ENCODE data around the gene RAB43. TPM values are rescaled to one million over a fixed set of nuclear protein-coding genes. Genes with fewer than 3 reads are reported as not detected.

RAB43 gene
- polyA plus RNA-seq, 2 of the 4 experiments (the other 2 are of a cell fraction), result 1.6 to 2.9 TPM

DNA sequence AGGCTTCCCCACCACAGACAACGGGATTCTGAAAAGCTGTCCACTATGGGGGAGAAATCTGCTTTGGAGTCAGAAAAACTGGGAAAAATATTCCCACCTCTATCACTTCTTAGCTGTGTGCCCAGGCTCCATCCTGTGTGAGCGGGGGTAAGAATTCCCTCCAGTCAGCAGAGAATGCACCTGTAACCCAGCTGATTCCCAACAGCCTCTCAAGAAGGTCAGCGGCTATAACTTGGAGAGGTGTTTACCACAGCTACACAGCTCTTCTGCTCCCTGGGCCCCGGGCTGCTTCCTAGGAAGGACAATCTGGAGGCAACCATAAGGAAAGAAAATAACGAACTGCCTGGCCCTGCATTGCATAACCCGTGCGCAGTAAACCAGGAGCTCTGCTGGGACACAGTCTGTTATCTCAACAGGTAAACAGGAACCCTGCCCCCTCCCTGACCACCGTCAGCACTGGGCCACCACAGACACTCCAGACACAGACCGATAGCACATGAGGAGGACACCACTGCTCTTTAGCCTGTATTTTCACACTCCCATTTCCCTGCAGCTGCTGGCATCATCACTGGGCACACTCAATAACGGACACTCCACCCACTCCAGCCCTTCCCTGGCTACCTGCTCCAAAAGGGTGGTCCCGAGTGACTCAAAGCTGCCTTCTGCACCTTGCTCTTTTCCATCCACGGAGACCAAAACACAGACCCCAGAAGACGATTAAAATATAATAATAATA lies 2.1 kb downstream of the RAB43 start:
- Histone ChIP-seq H3K4me1 (peaks cover 37% of the 10 kb centered on the region), H3K9me3 (no peaks in the 10 kb centered on the region), H3K4me3 (peak overlapping the region; percentile 61), H3K27ac (peak overlapping the region; percentile 73 to 91; a peak in 4 of 6 replicates), H3K4me2 (peak overlapping the region; percentile 97)
- ChIA-PET POLR2A (no interaction called here), CTCF (interaction anchor here (0.6 to 5.3 kb wide), 5 partner anchors 10 to 255 kb away, joined by 3 to 25 read pairs (median 4); no protein-coding TSS in a partner anchor)
- 82% methylated on average over 13 of the region's 13 CpGs for WGBS (ENCODE audit: missing lambda C conversion rate)
- no peak for FAIRE-seq
- DNase-seq (ENCODE audit: low read depth in 1 of 2, low spot score in 1 of 2), result no peak
- ATAC-seq, result no peak
- TF ChIP-seq E2F6 (IDR thresholded peaks at IDR 0.05; ENCODE audit: borderline replicate concordance, low read depth) (no peak), ZFP36 (IDR thresholded peaks at IDR 0.05; ENCODE audit: borderline replicate concordance, partially characterized antibody) (no peak), USF2 (IDR thresholded peaks at IDR 0.05) (no peak), CBX8 (IDR thresholded peaks at IDR 0.05) (no peak), BHLHE40 (IDR thresholded peaks at IDR 0.05; ENCODE audit: low read depth, low read length) (no peak), MAFK (IDR thresholded peaks at IDR 0.05; ENCODE audit: partially characterized antibody) (no peak), MAX (IDR thresholded peaks at IDR 0.05) (no peak), FOXS1 (CRISPR knock-in tag; IDR thresholded peaks at IDR 0.05) (no peak), SREBF2 (IDR thresholded peaks at IDR 0.05) (no peak), NPAS2 (CRISPR knock-in tag; IDR thresholded peaks at IDR 0.05; ENCODE audit: borderline replicate concordance) (no peak), PHF8 (IDR thresholded peaks at IDR 0.05; ENCODE audit: borderline replicate concordance, low read depth) (no peak), NFE2L2 (conservative IDR thresholded peaks at IDR 0.05; ENCODE audit: low read length) (no peak)

- no peaks in the 10 kb centered on the region for H3K9me3 ChIP-seq
- no peak for DNase-seq (ENCODE audit: low read depth in 1 of 2, low spot score in 1 of 2)
- H3K4me3 ChIP-seq, result no peak overlapping the region
- no peak overlapping the region for H3K27ac ChIP-seq
- H3K4me2 ChIP-seq, result no peak overlapping the region
- no peak for FAIRE-seq
- peaks cover 37% of the 10 kb centered on the region for H3K4me1 ChIP-seq
- TF ChIP-seq RCOR1 (IDR thresholded peaks at IDR 0.05; ENCODE audit: low read depth, low read length) (no peak), FOSB (CRISPR knock-in tag; IDR thresholded peaks at IDR 0.05) (no peak), CTCF (IDR thresholded peaks at IDR 0.05) (no peak), CHD4 (IDR thresholded peaks at IDR 0.05; ENCODE audit: borderline replicate concordance) (no peak), RNF2 (IDR thresholded peaks at IDR 0.05; ENCODE audit: borderline replicate concordance, low read depth) (no peak), ZC3H11A (IDR thresholded peaks at IDR 0.05) (no peak), KDM1A (IDR thresholded peaks at IDR 0.05; ENCODE audit: low read depth) (no peak), USF2 (IDR thresholded peaks at IDR 0.05) (no peak), JUN (IDR thresholded peaks at IDR 0.05) (no peak), SMC3 (IDR thresholded peaks at IDR 0.05) (no peak), RARB (CRISPR knock-in tag; IDR thresholded peaks at IDR 0.05) (no peak), NPAS2 (CRISPR knock-in tag; IDR thresholded peaks at IDR 0.05; ENCODE audit: borderline replicate concordance) (no peak), ELK1 (IDR thresholded peaks at IDR 0.05; ENCODE audit: low read depth, low read length) (no peak)
- TF ChIP-seq, protein P1, sequence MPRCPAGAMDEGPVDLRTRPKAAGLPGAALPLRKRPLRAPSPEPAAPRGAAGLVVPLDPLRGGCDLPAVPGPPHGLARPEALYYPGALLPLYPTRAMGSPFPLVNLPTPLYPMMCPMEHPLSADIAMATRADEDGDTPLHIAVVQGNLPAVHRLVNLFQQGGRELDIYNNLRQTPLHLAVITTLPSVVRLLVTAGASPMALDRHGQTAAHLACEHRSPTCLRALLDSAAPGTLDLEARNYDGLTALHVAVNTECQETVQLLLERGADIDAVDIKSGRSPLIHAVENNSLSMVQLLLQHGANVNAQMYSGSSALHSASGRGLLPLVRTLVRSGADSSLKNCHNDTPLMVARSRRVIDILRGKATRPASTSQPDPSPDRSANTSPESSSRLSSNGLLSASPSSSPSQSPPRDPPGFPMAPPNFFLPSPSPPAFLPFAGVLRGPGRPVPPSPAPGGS (IDR thresholded peaks at IDR 0.05), result no peak
- ChIA-PET CTCF (interaction anchor here (0.6 to 5.3 kb wide), 6 partner anchors 9 to 255 kb away, joined by 3 to 25 read pairs (median 4); no protein-coding TSS in a partner anchor), POLR2A (no interaction called here)
- ATAC-seq, result no peak
- 80% methylated on average over 5 of the region's 5 CpGs for WGBS (ENCODE audit: missing lambda C conversion rate)
These were observed 2.9 kb downstream of the RAB43 start for GRCh38 chr3:129118745-129119144.
